ENCODE measurements around the gene RAI2.

The RAI2 gene

GRCh38 chrX:17767734-17768133 is 93.4 kb downstream of the RAI2 start:
- Histone ChIP-seq H3K4ac (ENCODE audit: low read depth, low read length) (no peak overlapping the region), H2BK5ac (ENCODE audit: low read length) (no peak overlapping the region), H3K79me1 (ENCODE audit: low read length) (no peaks in the 10 kb centered on the region), H3K9ac (ENCODE audit: low read length) (no peak overlapping the region), H3K27me3 (ENCODE audit: insufficient read depth, low read length, poor library complexity) (no peaks in the 10 kb centered on the region), H2BK15ac (replicated peaks; ENCODE audit: low read depth) (no peak overlapping the region), H3K4me1 (ENCODE audit: control insufficient read depth, low read depth, low read length) (no peaks in the 10 kb centered on the region), H4K8ac (ENCODE audit: low read depth, low read length) (no peak overlapping the region), H3K56ac (ENCODE audit: low read length) (no peak overlapping the region), H2AK5ac (ENCODE audit: low read length) (no peak overlapping the region), H3K27ac (ENCODE audit: low read depth, low read length) (no peak overlapping the region), H4K5ac (ENCODE audit: low read length) (no peak overlapping the region), H2BK120ac (ENCODE audit: low read depth, low read length) (no peak overlapping the region), H3K79me2 (ENCODE audit: control insufficient read depth, insufficient read depth, low read length) (no peaks in the 10 kb centered on the region), H3K4me2 (ENCODE audit: low read length) (no peak overlapping the region), H3K4me3 (ENCODE audit: low read length) (no peak overlapping the region), H3K18ac (ENCODE audit: low read length) (no peak overlapping the region), H3K23ac (ENCODE audit: low read length) (no peak overlapping the region), H3K36me3 (ENCODE audit: control insufficient read depth, insufficient read depth, low read length) (no peaks in the 10 kb centered on the region)
- DNase-seq, result no peak
- WGBS (ENCODE audit: extremely low coverage, insufficient coverage, low lambda C conversion rate), result no CpG with 5 or more reads among the region's 1 CpG

GRCh38 chrX:17759990-17760389 is 101.1 kb downstream of the RAI2 start:
- WGBS (ENCODE audit: extremely low coverage, insufficient coverage, low lambda C conversion rate), result no CpG with 5 or more reads among the region's 1 CpG
- no peak overlapping the region for H3K4ac ChIP-seq (ENCODE audit: low read depth, low read length)

GRCh38 chrX:17758382-17758781 is 102.7 kb downstream of the RAI2 start:
- H3K4me3 ChIP-seq (ENCODE audit: low read length), result no peak overlapping the region
- H3K4me2 ChIP-seq (ENCODE audit: low read length), result no peak overlapping the region
- H3K79me2 ChIP-seq (ENCODE audit: control insufficient read depth, insufficient read depth, low read length), result no peaks in the 10 kb centered on the region
- H2BK120ac ChIP-seq (ENCODE audit: low read depth, low read length), result no peak overlapping the region
- H3K4me1 ChIP-seq (ENCODE audit: control insufficient read depth, low read depth, low read length), result no peaks in the 10 kb centered on the region
- no peak overlapping the region for H2BK5ac ChIP-seq (ENCODE audit: low read length)
- no peak overlapping the region for H2BK15ac ChIP-seq (replicated peaks; ENCODE audit: low read depth)
- no peak overlapping the region for H3K18ac ChIP-seq (ENCODE audit: low read length)
- no peak overlapping the region for H4K5ac ChIP-seq (ENCODE audit: low read length)
- DNase-seq, result no peak
- H3K36me3 ChIP-seq (ENCODE audit: control insufficient read depth, insufficient read depth, low read length), result no peaks in the 10 kb centered on the region
- no peak overlapping the region for H4K8ac ChIP-seq (ENCODE audit: low read depth, low read length)
- H3K23ac ChIP-seq (ENCODE audit: low read length), result no peak overlapping the region
- no peak overlapping the region for H3K56ac ChIP-seq (ENCODE audit: low read length)
- no peak overlapping the region for H3K27ac ChIP-seq (ENCODE audit: low read depth, low read length)
- no CpG with 5 or more reads among the region's 2 CpGs for WGBS (ENCODE audit: extremely low coverage, insufficient coverage, low lambda C conversion rate)
- no peak overlapping the region for H2AK5ac ChIP-seq (ENCODE audit: low read length)
- H3K27me3 ChIP-seq (ENCODE audit: insufficient read depth, low read length, poor library complexity), result no peaks in the 10 kb centered on the region
- H3K79me1 ChIP-seq (ENCODE audit: low read length), result no peaks in the 10 kb centered on the region
- no peak overlapping the region for H3K4ac ChIP-seq (ENCODE audit: low read depth, low read length)
- H3K9ac ChIP-seq (ENCODE audit: low read length), result no peak overlapping the region

More at GRCh38 chrX:17759990-17760389, 101.1 kb downstream of the RAI2 start:
- no peak overlapping the region for H3K27ac ChIP-seq (ENCODE audit: low read depth, low read length)
- H3K79me1 ChIP-seq (ENCODE audit: low read length), result no peaks in the 10 kb centered on the region
- no peak overlapping the region for H2BK5ac ChIP-seq (ENCODE audit: low read length)
- no peak overlapping the region for H3K4me2 ChIP-seq (ENCODE audit: low read length)
- DNase-seq, result no peak
- H2BK120ac ChIP-seq (ENCODE audit: low read depth, low read length), result no peak overlapping the region
- H3K18ac ChIP-seq (ENCODE audit: low read length), result no peak overlapping the region
- no peak overlapping the region for H4K8ac ChIP-seq (ENCODE audit: low read depth, low read length)
- no peaks in the 10 kb centered on the region for H3K4me1 ChIP-seq (ENCODE audit: control insufficient read depth, low read depth, low read length)
- no peak overlapping the region for H3K23ac ChIP-seq (ENCODE audit: low read length)
- no peak overlapping the region for H2AK5ac ChIP-seq (ENCODE audit: low read length)
- no peaks in the 10 kb centered on the region for H3K27me3 ChIP-seq (ENCODE audit: insufficient read depth, low read length, poor library complexity)
- no peaks in the 10 kb centered on the region for H3K36me3 ChIP-seq (ENCODE audit: control insufficient read depth, insufficient read depth, low read length)
- H4K5ac ChIP-seq (ENCODE audit: low read length), result no peak overlapping the region
- H2BK15ac ChIP-seq (replicated peaks; ENCODE audit: low read depth), result no peak overlapping the region
- H3K56ac ChIP-seq (ENCODE audit: low read length), result no peak overlapping the region
- no peak overlapping the region for H3K9ac ChIP-seq (ENCODE audit: low read length)
- H3K79me2 ChIP-seq (ENCODE audit: control insufficient read depth, insufficient read depth, low read length), result no peaks in the 10 kb centered on the region
- no peak overlapping the region for H3K4me3 ChIP-seq (ENCODE audit: low read length)

- Histone ChIP-seq H3K27me3 (ENCODE audit: insufficient read depth, low read length, poor library complexity) (no peaks in the 10 kb centered on the region), H3K4me3 (ENCODE audit: low read length) (no peak overlapping the region)
- no CpG with 5 or more reads among the region's 3 CpGs for WGBS (ENCODE audit: extremely low coverage, insufficient coverage, low lambda C conversion rate)
Measured at GRCh38 chrX:17750436-17750835, 110.7 kb downstream of the RAI2 start.

More at GRCh38 chrX:17750436-17750835, 110.7 kb downstream of the RAI2 start:
- Histone ChIP-seq H3K9ac (ENCODE audit: low read length) (no peak overlapping the region), H3K4me1 (ENCODE audit: control insufficient read depth, low read depth, low read length) (no peaks in the 10 kb centered on the region), H2BK120ac (ENCODE audit: low read depth, low read length) (no peak overlapping the region), H3K18ac (ENCODE audit: low read length) (no peak overlapping the region), H3K36me3 (ENCODE audit: control insufficient read depth, insufficient read depth, low read length) (no peaks in the 10 kb centered on the region), H3K23ac (ENCODE audit: low read length) (no peak overlapping the region), H3K79me2 (ENCODE audit: control insufficient read depth, insufficient read depth, low read length) (no peaks in the 10 kb centered on the region), H3K4ac (ENCODE audit: low read depth, low read length) (no peak overlapping the region), H3K27ac (ENCODE audit: low read depth, low read length) (no peak overlapping the region), H2BK5ac (ENCODE audit: low read length) (no peak overlapping the region), H2BK15ac (replicated peaks; ENCODE audit: low read depth) (no peak overlapping the region), H3K79me1 (ENCODE audit: low read length) (no peaks in the 10 kb centered on the region), H3K56ac (ENCODE audit: low read length) (no peak overlapping the region), H4K8ac (ENCODE audit: low read depth, low read length) (no peak overlapping the region), H4K5ac (ENCODE audit: low read length) (no peak overlapping the region), H3K4me2 (ENCODE audit: low read length) (no peak overlapping the region), H2AK5ac (ENCODE audit: low read length) (no peak overlapping the region)
- DNase-seq, result no peak

All from mesendoderm (in vitro differentiated cells).